ENCODE results near the gene TCF7L1. TPM values are rescaled to one million over a fixed set of nuclear protein-coding genes. Genes with fewer than 3 reads are reported as not detected.

The TCF7L1 gene
- total and polyA plus RNA-seq, 2 donors (not counting 3 experiments of a cell fraction or from before 2014, with no cell fraction given) = 9.6 to 17.4 TPM

- Histone ChIP-seq H3K79me2 (ENCODE audit: control insufficient read depth, insufficient read depth, low read length) (no peaks in the 10 kb centered on the region), H3K4me3 (replicated peaks in 1 of 3; ENCODE audit: insufficient read depth in 1 of 3, low read depth in 1 of 3, low read length in 3 of 3) (no peak overlapping the region), H4K20me1 (replicated peaks; ENCODE audit: control insufficient read depth, extremely low read depth, insufficient read depth, low read length) (no peaks in the 10 kb centered on the region), H3K27me3 (ENCODE audit: control insufficient read depth in 2 of 2, insufficient read depth in 2 of 2, low read length in 2 of 2) (peaks cover 5 to 26% of the 10 kb centered on the region in 2 experiments), H3K4me1 (ENCODE audit: control insufficient read depth, extremely low read depth, insufficient read depth, low read length) (no peaks in the 10 kb centered on the region), H3K36me3 (ENCODE audit: control insufficient read depth in 2 of 2, extremely low read depth in 1 of 2, insufficient read depth in 2 of 2, low read length in 2 of 2) (no peaks in the 10 kb centered on the region), H3K9ac (replicated peaks; ENCODE audit: extremely low read depth, insufficient read depth, low read length) (no peak overlapping the region), H3K9me3 (replicated peaks; ENCODE audit: control insufficient read depth, insufficient read depth, low read length) (no peaks in the 10 kb centered on the region), H3K9me1 (replicated peaks; ENCODE audit: control insufficient read depth, extremely low read depth, insufficient read depth, low read length) (no peaks in the 10 kb centered on the region), H3K27ac (ENCODE audit: insufficient read depth, low read depth, low read length) (no peak overlapping the region), H3K4me2 (ENCODE audit: insufficient read depth, low read length) (no peak overlapping the region), H2AFZ (ENCODE audit: low read depth, low read length) (no peak overlapping the region)
- dilution Hi-C loops (cut with MboI; ENCODE audit: extremely low pct_ligation_motif_present, low sequenced_read_pairs) (no loop called here), intact Hi-C loops (cut with micrococcal nuclease) (no loop called here)
- POLR2A ChIA-PET = no interaction called here
- DNase-seq (ENCODE audit: low read depth, low spot score) = no peak
- no TSS peak for BruUV-seq (replicated peaks)
- TF ChIP-seq CTCF (IDR thresholded peaks at IDR 0.05; ENCODE audit: extremely low read depth in 1 of 2, insufficient read depth in 1 of 2, low read depth in 1 of 2, low read length in 2 of 2) = no peak
- TF ChIP-seq FOS (IDR thresholded peaks at IDR 0.05; ENCODE audit: borderline replicate concordance, insufficient read depth, low read length) = no peak
- no peak for TF ChIP-seq MAX (IDR thresholded peaks at IDR 0.05; ENCODE audit: insufficient read depth, insufficient read length)
- TF ChIP-seq POLR2A (IDR thresholded peaks at IDR 0.05; ENCODE audit: low read depth, low read length) = no peak
- no peak for TF ChIP-seq MYC (IDR thresholded peaks at IDR 0.05; ENCODE audit: low read depth, low read length)
- no peak for TF ChIP-seq EZH2 (IDR thresholded peaks at IDR 0.05; ENCODE audit: borderline replicate concordance, low read depth, low read length, severe bottlenecking)
- TF ChIP-seq JUN (IDR thresholded peaks at IDR 0.05; ENCODE audit: borderline replicate concordance, insufficient read depth, insufficient read length, low read depth) = no peak
- no peak for TF ChIP-seq POLR2AphosphoS5 (IDR thresholded peaks at IDR 0.05; ENCODE audit: insufficient read depth, low read depth, low read length)
- no peak for TF ChIP-seq GATA2 (IDR thresholded peaks at IDR 0.05; ENCODE audit: insufficient read depth, insufficient read length, low read depth, low read length)
- no peak for FAIRE-seq
- CTCF ChIA-PET = interaction anchor here (1.3 kb wide), 1 partner anchor 213 kb away, joined by 5 read pairs; no protein-coding TSS in a partner anchor
Measured at GRCh38 chr2:85087541-85087940, 45.7 kb upstream of the TCF7L1 start.

All from endothelial cell of umbilical vein (primary cell).